HL-60 (cell line): Measurements from ENCODE around the gene FBXL14.

Source experiments
- DNase-seq, 2 experiments: peaks; one replicate each; pipeline ENCODE4 v3.0.0-alpha.2; 2010 to 2020; ENCODE audit warnings: low read depth in 1 of 2, low spot score in 1 of 2
- H3K27ac ChIP-seq: fragments of 250-450 bp; sonication (Bioruptor Pico); replicated peaks from 2 replicates; pipeline ENCODE4 v1.5.1; 2020; ENCODE audit warnings: mild to moderate bottlenecking, moderate library complexity
- H3K27me3 ChIP-seq: fragments of 250-450 bp; sonication (Bioruptor Pico); 2 replicates; pipeline ENCODE4 v1.5.1; 2021; ENCODE audit warnings: mild to moderate bottlenecking, moderate library complexity; ENCODE audit not compliant: insufficient read depth, poor library complexity, severe bottlenecking
- H3K4me3 ChIP-seq: replicated peaks from 2 replicates; pipeline ENCODE4 v1.5.1; 2011; ENCODE audit warnings: mild to moderate bottlenecking, control low read depth, low read length; ENCODE audit not compliant: insufficient read depth
- GABPA ChIP-seq: IDR thresholded peaks from 2 replicates; pipeline ENCODE4 v1.6.1; 2012; ENCODE audit warnings: low read depth
- POLR2AphosphoS5 ChIP-seq: IDR thresholded peaks from 2 replicates; pipeline ENCODE4 v1.6.1; 2012; ENCODE audit warnings: low read depth
- SPI1 ChIP-seq: IDR thresholded peaks from 2 replicates; pipeline ENCODE4 v1.6.1; 2012; ENCODE audit warnings: low read depth, mild to moderate bottlenecking, borderline replicate concordance
- TF ChIP-seq, protein P1 (sequence below): IDR thresholded peaks from one replicate; pipeline ENCODE4 v1.5.1; 2011; ENCODE audit warnings: low read length, control low read depth, inconsistent platforms; ENCODE audit not compliant: insufficient read depth
- TF ChIP-seq, protein P2 (sequence below): IDR thresholded peaks from 2 replicates; pipeline ENCODE4 v1.6.1; 2012; ENCODE audit warnings: low read depth; ENCODE audit not compliant: insufficient replicate concordance

Gene FBXL14

DNA sequence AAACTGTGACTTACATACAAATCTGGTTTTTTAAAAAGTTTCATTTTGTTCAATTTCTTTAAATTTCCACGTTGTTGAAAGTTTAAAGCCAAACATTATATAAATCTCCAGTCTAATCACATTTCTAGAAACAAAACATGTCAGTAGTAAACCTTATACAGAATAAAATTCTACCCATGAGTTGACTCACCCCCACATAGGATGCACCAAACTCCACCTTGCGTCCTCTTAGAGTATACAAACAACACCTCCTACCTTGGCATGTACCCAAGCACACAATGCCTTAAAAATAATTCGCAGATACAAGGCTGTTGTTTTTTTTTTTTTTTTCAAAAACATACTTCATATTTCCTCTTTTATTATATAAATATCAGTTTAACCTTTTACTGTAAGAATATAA, 3.3 kb downstream of the FBXL14 start:
- Histone ChIP-seq H3K4me3 (no peak overlapping the region), H3K27ac (no peak overlapping the region), H3K27me3 (no peaks in the 10 kb centered on the region)
- no peak for TF ChIP-seq GABPA
- TF ChIP-seq, protein P1, sequence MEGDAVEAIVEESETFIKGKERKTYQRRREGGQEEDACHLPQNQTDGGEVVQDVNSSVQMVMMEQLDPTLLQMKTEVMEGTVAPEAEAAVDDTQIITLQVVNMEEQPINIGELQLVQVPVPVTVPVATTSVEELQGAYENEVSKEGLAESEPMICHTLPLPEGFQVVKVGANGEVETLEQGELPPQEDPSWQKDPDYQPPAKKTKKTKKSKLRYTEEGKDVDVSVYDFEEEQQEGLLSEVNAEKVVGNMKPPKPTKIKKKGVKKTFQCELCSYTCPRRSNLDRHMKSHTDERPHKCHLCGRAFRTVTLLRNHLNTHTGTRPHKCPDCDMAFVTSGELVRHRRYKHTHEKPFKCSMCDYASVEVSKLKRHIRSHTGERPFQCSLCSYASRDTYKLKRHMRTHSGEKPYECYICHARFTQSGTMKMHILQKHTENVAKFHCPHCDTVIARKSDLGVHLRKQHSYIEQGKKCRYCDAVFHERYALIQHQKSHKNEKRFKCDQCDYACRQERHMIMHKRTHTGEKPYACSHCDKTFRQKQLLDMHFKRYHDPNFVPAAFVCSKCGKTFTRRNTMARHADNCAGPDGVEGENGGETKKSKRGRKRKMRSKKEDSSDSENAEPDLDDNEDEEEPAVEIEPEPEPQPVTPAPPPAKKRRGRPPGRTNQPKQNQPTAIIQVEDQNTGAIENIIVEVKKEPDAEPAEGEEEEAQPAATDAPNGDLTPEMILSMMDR, result no peak
- TF ChIP-seq, protein P2, sequence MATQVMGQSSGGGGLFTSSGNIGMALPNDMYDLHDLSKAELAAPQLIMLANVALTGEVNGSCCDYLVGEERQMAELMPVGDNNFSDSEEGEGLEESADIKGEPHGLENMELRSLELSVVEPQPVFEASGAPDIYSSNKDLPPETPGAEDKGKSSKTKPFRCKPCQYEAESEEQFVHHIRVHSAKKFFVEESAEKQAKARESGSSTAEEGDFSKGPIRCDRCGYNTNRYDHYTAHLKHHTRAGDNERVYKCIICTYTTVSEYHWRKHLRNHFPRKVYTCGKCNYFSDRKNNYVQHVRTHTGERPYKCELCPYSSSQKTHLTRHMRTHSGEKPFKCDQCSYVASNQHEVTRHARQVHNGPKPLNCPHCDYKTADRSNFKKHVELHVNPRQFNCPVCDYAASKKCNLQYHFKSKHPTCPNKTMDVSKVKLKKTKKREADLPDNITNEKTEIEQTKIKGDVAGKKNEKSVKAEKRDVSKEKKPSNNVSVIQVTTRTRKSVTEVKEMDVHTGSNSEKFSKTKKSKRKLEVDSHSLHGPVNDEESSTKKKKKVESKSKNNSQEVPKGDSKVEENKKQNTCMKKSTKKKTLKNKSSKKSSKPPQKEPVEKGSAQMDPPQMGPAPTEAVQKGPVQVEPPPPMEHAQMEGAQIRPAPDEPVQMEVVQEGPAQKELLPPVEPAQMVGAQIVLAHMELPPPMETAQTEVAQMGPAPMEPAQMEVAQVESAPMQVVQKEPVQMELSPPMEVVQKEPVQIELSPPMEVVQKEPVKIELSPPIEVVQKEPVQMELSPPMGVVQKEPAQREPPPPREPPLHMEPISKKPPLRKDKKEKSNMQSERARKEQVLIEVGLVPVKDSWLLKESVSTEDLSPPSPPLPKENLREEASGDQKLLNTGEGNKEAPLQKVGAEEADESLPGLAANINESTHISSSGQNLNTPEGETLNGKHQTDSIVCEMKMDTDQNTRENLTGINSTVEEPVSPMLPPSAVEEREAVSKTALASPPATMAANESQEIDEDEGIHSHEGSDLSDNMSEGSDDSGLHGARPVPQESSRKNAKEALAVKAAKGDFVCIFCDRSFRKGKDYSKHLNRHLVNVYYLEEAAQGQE, result no peak
- no peak for TF ChIP-seq SPI1
- no peak for TF ChIP-seq POLR2AphosphoS5
- no peak for DNase-seq

DNA sequence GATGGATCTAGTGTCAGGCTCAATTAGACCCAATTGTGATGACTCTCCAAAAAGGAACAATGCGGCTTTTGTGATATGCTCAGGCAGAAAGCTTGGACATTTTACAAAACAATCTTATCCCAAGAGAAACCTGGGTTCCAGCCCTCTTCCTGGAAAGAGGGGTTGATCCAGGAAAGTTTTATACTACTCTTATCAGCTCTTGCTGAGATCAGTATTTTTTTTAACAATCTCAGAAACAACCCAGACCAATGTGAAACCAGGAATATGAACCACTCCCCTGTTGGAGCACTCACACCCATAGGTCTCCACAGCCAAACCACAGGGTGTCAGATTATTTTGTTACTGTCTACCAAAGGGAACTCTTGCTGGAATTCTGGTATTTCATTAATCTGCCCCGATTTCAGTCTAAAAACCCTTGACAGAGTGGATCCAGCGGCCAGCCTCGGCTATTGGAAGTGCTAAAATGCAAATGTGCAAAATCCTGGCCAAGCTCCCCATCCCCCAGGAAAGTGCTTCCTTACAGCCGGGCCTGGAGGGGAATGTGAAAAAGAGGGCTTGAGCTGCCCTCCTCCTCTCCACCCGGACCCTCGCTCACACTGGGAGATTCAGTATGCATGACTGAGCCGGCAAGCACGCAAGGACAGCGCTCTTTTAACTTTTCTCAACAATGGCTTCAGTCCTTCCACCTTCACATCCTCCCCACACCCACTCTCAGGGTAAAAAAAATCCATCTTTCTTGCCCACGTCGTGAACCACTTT, 4.0 kb downstream of the FBXL14 start:
- H3K4me3 ChIP-seq, result no peak overlapping the region
- TF ChIP-seq, protein P1, result no peak
- H3K27me3 ChIP-seq, result no peaks in the 10 kb centered on the region
- no peak overlapping the region for H3K27ac ChIP-seq
- DNase-seq, result no peak

GRCh38 chr12:1588575-1588947, 5.8 kb downstream of the FBXL14 start:
- no peak for DNase-seq
- no peak overlapping the region for H3K27ac ChIP-seq
- no peak overlapping the region for H3K4me3 ChIP-seq
- TF ChIP-seq, protein P1, result no peak
- TF ChIP-seq POLR2AphosphoS5 (no peak), SPI1 (no peak), GABPA (no peak)
- TF ChIP-seq, protein P2, result no peak
- no peaks in the 10 kb centered on the region for H3K27me3 ChIP-seq

GRCh38 chr12:1587927-1588574, 6.3 kb downstream of the FBXL14 start:
- DNase-seq, result no peak

More at GRCh38 chr12:1587927-1588574, 6.3 kb downstream of the FBXL14 start:
- Histone ChIP-seq H3K27ac (no peak overlapping the region), H3K27me3 (no peaks in the 10 kb centered on the region), H3K4me3 (no peak overlapping the region)
- TF ChIP-seq, protein P1, result no peak
- no peak for TF ChIP-seq POLR2AphosphoS5
- TF ChIP-seq, protein P2, result no peak
- TF ChIP-seq GABPA, result no peak
- no peak for TF ChIP-seq SPI1
